ENCODE results near the gene SLC23A2.

DNA sequence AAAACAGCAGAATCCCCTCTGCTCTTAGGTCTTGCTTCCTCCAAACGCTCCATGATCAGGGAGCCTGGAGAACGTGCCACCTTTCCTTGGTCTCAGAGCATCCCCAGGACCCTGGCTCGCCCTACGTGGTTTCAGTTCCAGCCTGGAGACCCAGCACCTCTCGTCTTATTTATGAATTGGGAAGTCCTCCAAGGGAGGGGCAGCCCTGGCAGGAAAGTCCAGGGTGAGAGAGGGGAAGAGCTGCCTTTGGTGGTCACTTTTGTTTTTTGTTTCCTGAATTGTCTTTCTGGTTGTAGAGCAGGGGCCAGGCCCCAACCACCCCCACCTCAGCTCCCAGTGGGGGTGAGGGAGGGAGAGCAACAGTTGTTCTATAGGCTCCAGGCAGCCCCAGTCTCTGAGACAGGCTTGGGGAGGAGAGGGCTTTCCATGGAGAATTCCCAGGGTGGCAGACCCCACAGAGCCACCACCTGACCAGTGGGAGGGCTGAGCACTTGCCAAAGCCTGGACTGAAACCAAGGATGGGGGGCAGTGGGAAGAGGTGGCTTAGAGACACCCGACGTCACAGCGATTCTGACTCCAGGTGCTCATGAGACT, 190.8 kb downstream of the SLC23A2 start:
- TF ChIP-seq, protein P1, sequence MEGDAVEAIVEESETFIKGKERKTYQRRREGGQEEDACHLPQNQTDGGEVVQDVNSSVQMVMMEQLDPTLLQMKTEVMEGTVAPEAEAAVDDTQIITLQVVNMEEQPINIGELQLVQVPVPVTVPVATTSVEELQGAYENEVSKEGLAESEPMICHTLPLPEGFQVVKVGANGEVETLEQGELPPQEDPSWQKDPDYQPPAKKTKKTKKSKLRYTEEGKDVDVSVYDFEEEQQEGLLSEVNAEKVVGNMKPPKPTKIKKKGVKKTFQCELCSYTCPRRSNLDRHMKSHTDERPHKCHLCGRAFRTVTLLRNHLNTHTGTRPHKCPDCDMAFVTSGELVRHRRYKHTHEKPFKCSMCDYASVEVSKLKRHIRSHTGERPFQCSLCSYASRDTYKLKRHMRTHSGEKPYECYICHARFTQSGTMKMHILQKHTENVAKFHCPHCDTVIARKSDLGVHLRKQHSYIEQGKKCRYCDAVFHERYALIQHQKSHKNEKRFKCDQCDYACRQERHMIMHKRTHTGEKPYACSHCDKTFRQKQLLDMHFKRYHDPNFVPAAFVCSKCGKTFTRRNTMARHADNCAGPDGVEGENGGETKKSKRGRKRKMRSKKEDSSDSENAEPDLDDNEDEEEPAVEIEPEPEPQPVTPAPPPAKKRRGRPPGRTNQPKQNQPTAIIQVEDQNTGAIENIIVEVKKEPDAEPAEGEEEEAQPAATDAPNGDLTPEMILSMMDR (IDR thresholded peaks at IDR 0.05) = no peak
- TF ChIP-seq, protein P2, sequence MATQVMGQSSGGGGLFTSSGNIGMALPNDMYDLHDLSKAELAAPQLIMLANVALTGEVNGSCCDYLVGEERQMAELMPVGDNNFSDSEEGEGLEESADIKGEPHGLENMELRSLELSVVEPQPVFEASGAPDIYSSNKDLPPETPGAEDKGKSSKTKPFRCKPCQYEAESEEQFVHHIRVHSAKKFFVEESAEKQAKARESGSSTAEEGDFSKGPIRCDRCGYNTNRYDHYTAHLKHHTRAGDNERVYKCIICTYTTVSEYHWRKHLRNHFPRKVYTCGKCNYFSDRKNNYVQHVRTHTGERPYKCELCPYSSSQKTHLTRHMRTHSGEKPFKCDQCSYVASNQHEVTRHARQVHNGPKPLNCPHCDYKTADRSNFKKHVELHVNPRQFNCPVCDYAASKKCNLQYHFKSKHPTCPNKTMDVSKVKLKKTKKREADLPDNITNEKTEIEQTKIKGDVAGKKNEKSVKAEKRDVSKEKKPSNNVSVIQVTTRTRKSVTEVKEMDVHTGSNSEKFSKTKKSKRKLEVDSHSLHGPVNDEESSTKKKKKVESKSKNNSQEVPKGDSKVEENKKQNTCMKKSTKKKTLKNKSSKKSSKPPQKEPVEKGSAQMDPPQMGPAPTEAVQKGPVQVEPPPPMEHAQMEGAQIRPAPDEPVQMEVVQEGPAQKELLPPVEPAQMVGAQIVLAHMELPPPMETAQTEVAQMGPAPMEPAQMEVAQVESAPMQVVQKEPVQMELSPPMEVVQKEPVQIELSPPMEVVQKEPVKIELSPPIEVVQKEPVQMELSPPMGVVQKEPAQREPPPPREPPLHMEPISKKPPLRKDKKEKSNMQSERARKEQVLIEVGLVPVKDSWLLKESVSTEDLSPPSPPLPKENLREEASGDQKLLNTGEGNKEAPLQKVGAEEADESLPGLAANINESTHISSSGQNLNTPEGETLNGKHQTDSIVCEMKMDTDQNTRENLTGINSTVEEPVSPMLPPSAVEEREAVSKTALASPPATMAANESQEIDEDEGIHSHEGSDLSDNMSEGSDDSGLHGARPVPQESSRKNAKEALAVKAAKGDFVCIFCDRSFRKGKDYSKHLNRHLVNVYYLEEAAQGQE (IDR thresholded peaks at IDR 0.05; ENCODE audit: insufficient read depth in 1 of 2, low read depth in 2 of 2, low read length in 1 of 2) = no peak

All from Panc1 (cell line).